Muscle of leg (tissue), 11 donors: ENCODE measurements around the gene UBR1. TPM values are rescaled to one million over a fixed set of nuclear protein-coding genes. Genes with fewer than 3 reads are reported as not detected.
"Not testable (repeated sequence)": the region's sequence is repeated elsewhere in the genome, so short reads cannot be mapped to it uniquely, and the experiment has no call there.

Experiments used
- DNase-seq: peaks from one replicate; pipeline ENCODE4 v3.0.0; 2013
- H3K27ac ChIP-seq: one replicate; pipeline ENCODE4 v1.5.1; 2013; ENCODE audit warnings: mild to moderate bottlenecking, low read length, control low read depth
- H3K27me3 ChIP-seq: one replicate; pipeline ENCODE4 v1.6.1; 2013; ENCODE audit warnings: low read length; ENCODE audit not compliant: control insufficient read depth, insufficient read depth
- H3K36me3 ChIP-seq: one replicate; pipeline ENCODE4 v1.6.1; 2013; ENCODE audit warnings: low read length; ENCODE audit not compliant: control insufficient read depth, insufficient read depth
- H3K4me1 ChIP-seq: one replicate; pipeline ENCODE4 v1.6.1; 2013; ENCODE audit warnings: low read length; ENCODE audit not compliant: control insufficient read depth, insufficient read depth
- H3K4me3 ChIP-seq: one replicate; pipeline ENCODE4 v1.5.1; 2013; ENCODE audit warnings: low read length, control low read depth
- H3K9me3 ChIP-seq: replicated peaks from 2 replicates; pipeline ENCODE4 v1.6.1; 2013; ENCODE audit warnings: low read depth, low read length; ENCODE audit not compliant: control insufficient read depth
- WGBS: methylation state at CpG from one replicate; pipeline ENCODE4 v1.1.5; 2013; ENCODE audit warnings: missing lambda C conversion rate; ENCODE audit not compliant: insufficient coverage; 5-methylcytosine and 5-hydroxymethylcytosine counted together
- polyA plus RNA-seq, 8 donors: library from polyadenylated mRNA; unstranded; fragments of 120-200 nt; gene quantifications; one replicate each; pipeline versions ENCODE4 v1.2.1 to v1.2.3, GENCODE V29; 2013; ENCODE audit warnings: inconsistent platforms in 1 of 8, low replicate concordance in 1 of 8; ENCODE audit not compliant: insufficient read length in 8 of 8, insufficient read depth in 1 of 8
- total RNA-seq: library from RNA; stranded (reverse); fragments of 120-200 nt; gene quantifications from one replicate; pipeline ENCODE4 v1.2.4, GENCODE V29; 2013

UBR1 gene
- total and polyA plus RNA-seq, 9 donors = 13.6 to 27.4 (median 19.8) TPM

DNA sequence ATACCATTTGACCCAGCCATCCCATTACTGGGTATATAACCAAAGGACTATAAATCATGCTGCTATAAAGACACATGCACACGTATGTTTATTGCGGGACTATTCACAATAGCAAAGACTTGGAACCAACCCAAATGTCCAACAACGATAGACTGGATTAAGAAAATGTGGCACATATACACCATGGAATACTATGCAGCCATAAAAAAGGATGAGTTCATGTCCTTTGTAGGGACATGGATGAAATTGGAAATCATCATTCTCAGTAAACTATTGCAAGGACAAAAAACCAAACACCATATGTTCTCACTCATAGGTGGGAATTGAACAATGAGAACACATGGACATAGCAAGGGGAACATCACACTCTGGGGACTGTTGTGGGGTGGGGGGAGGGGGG lies 156.9 kb downstream of the UBR1 start:
- DNase-seq, H3K27ac ChIP-seq, H3K27me3 ChIP-seq, H3K9me3 ChIP-seq, H3K4me1 ChIP-seq, H3K4me3 ChIP-seq: not testable (repeated sequence)
- H3K36me3 ChIP-seq = peaks cover 52% of the 10 kb centered on the region
- no CpG with 5 or more reads among the region's 3 CpGs for WGBS

DNA sequence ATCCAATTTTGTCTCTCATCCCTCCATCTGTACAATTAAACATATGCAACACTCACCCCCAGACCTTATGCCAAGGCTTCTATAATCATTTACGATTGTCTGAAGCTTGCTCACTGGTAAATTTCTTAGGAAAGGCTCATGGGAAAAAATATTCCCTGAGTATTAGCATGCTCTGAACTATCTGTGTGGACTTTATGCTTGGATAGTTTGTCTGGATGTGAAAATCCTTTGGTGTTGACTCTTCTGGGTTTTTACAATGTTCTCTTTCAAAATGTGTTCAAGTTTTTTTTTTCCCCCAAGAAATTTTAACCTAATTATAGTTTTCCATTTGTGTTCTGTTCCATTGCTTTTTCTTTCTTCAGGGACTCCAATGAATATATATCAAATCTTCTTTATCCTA lies 165.3 kb downstream of the UBR1 start:
- DNase-seq = no peak
- no peak overlapping the region for H3K27ac ChIP-seq
- no peaks in the 10 kb centered on the region for H3K4me1 ChIP-seq
- H3K27me3 ChIP-seq = no peaks in the 10 kb centered on the region
- H3K36me3 ChIP-seq = peaks cover 9% of the 10 kb centered on the region
- H3K9me3 ChIP-seq = no peaks in the 10 kb centered on the region
- no peak overlapping the region for H3K4me3 ChIP-seq
- no CpG with 5 or more reads among the region's 1 CpG for WGBS

DNA sequence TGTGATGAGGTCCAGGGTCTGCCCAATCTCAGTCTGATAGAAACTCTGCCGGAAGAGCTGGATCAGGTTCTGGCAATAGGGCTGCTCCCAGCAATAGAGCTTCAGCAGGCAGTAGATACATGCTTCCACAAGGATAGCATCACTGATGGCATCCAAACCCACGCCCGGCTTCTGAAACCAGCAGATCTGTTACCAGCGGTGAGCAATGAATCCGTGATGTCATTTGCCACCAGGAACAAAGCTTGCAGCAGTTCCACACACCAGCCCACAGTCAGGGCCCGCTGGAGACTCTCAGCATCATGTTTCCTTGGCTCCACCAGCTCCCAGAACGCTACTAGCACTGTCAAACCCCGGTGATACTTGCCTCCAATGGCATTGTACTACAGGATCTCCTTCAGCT lies 166.0 kb downstream of the UBR1 start:
- Histone ChIP-seq H3K36me3 (peaks cover 5% of the 10 kb centered on the region), H3K9me3 (no peaks in the 10 kb centered on the region), H3K4me1 (no peaks in the 10 kb centered on the region), H3K27ac (no peak overlapping the region), H3K4me3 (no peak overlapping the region), H3K27me3 (no peaks in the 10 kb centered on the region)
- 84% methylated on average over 8 of the region's 8 CpGs for WGBS
- no peak for DNase-seq

DNA sequence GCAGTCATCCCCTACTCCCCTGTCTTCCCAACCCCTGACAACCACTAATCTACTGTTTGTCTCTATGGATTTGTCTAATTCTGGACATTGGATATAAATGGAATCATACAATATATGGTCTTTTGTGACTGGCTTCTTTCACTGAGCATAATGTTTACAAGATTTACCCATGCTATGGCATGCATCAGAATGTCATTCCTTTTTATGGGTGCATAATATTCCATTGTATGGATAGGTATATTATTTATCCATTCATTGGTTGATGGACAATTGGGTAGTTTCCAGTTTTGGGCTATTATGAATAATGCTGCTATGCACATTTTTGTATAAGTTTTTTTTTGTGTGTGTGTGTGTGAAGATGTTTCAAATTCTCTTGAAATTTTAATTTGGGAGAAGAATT lies 168.7 kb downstream of the UBR1 start:
- Histone ChIP-seq H3K4me1 (no peaks in the 10 kb centered on the region), H3K36me3 (no peaks in the 10 kb centered on the region), H3K27ac (no peak overlapping the region), H3K9me3 (no peaks in the 10 kb centered on the region), H3K27me3 (no peaks in the 10 kb centered on the region), H3K4me3 (no peak overlapping the region)
- DNase-seq = no peak

DNA sequence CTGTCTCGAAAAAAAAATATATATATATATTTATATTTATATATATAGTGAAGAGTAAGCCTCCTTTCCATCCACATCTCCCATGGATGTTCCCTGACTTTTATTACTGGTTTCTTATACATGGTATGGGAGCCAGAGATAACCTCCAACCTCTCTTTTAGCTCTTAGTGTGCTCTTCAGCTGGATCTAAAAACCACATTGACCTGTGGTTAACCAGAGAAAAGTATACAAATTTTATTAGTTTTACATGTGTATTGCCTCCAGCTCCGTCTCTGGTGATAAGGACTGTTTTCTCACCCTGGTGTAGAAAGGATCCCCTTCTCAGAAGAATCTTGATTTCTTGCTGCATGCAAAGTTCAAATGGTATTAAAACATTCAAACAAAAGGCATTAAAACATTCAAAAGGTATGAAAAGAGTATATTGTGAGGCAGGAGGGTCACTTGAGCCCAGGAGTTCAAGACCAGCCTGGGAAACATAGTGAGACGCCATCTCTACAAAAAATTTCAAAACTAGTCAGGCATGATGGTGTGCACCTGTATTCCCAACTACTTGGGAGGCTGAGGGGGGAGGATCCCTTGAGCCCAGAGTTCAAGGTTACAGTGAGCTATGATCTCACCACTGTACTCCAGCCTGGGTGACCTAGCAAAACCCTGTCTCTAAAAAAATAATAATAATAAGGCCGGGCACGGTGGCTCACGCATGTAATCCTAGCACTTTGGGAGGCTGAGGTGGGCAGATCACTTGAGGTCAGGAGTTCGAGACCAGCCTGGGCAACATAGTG lies 171.8 kb downstream of the UBR1 start:
- Histone ChIP-seq H3K9me3 (no peaks in the 10 kb centered on the region), H3K27ac (no peak overlapping the region), H3K4me3 (no peak overlapping the region), H3K27me3 (no peaks in the 10 kb centered on the region), H3K36me3 (no peaks in the 10 kb centered on the region), H3K4me1 (no peaks in the 10 kb centered on the region)
- DNase-seq = no peak
- WGBS = 100% methylated on average over 2 of the region's 7 CpGs

GRCh38 chr15:42932833-42933515 lies 172.9 kb downstream of the UBR1 start:
- no peaks in the 10 kb centered on the region for H3K4me1 ChIP-seq
- H3K27me3 ChIP-seq = no peaks in the 10 kb centered on the region
- H3K4me3 ChIP-seq = no peak overlapping the region
- H3K27ac ChIP-seq = no peak overlapping the region
- no peaks in the 10 kb centered on the region for H3K36me3 ChIP-seq
- H3K9me3 ChIP-seq = no peaks in the 10 kb centered on the region
- WGBS = no CpG with 5 or more reads among the region's 2 CpGs
- DNase-seq = no peak

DNA sequence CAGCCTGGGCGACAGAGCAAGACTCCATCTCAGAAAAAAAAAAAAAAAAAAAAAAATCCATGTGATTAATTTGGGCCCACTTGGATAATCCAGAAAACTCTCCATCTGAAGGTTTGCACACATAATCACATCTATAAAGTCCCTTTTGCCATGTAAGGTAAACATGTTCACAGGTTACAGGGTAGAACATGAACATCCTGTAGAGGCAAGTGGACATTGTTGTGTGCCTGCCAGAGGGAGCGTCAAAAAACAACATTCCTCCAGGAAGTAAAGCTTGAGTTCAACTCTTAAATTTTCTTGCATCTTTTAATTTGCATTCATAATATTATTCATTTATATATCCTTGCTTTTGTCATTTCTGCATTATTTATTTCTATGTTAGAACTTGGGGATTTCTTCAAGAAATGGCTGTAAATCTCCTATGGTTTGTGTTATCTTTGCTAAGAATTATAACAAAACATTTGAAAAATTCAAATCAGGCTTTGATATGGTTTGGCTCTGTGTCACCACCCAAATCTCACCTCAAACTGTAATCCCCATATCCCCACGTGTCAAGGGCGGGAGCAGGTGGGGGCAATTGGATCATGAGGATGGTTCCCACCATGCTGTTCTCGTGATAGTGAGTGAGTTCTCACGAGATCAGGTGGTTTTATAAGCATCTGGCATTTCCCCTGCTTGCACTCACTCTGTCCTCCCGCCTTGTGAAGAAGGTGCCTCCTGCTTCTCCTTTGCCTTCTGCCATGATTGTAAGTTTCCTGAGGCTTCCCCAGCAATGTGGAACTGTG lies 173.9 kb downstream of the UBR1 start:
- Histone ChIP-seq H3K36me3 (no peaks in the 10 kb centered on the region), H3K9me3 (no peaks in the 10 kb centered on the region), H3K4me3 (no peak overlapping the region), H3K27me3 (no peaks in the 10 kb centered on the region), H3K4me1 (no peaks in the 10 kb centered on the region), H3K27ac (no peak overlapping the region)
- no peak for DNase-seq
- 83% methylated on average over 1 of the region's 7 CpGs for WGBS

DNA sequence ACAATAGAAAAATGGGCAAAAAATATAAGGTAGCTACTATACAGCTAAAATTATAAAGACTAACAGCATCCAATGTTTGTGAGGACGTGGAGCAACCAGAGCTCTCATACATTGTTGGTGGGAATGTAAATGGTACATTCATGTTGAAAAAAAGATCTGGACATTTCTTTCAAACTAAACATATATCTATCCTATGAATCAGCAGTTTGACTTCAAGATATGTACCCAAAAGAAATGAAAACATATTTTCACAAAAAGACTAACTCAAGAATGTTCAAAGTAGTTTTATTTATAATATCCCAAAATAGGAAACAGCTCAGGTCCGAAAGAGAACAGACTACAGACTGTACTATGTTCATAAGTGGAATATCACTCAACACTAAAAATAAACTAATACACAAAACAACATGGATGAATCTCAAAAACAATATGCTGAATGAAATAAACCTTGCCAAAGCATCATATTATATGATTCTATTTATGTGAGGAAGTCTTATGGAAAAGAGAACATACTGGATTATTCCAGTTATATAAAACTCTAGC lies 176.5 kb downstream of the UBR1 start:
- Histone ChIP-seq H3K27ac (no peak overlapping the region), H3K9me3 (no peaks in the 10 kb centered on the region), H3K4me1 (no peaks in the 10 kb centered on the region), H3K27me3 (no peaks in the 10 kb centered on the region), H3K36me3 (no peaks in the 10 kb centered on the region), H3K4me3 (no peak overlapping the region)
- no CpG with 5 or more reads among the region's 2 CpGs for WGBS
- no peak for DNase-seq

DNA sequence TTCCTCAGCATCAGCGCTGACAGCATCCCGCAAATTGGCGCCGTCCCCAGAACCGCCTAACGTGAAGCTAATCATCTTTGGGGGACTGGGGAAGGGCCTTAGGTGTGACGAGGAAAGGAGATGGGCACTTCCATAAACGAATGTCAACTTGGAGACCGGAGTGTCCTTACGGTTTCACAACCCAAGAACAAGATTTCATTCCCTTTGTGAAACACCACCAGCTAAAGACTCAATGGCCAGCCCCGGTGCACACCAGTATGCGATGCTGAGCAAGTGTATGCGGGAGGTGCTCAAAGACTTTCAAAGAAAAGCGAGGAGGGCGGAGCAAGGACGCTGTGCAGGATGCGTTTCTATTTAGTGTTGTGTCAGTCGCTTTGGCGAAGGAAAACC lies 184.5 kb downstream of the UBR1 start:
- 0% methylated on average over 2 of the region's 19 CpGs for WGBS
- Histone ChIP-seq H3K27me3 (no peaks in the 10 kb centered on the region), H3K4me1 (peaks cover 8% of the 10 kb centered on the region), H3K9me3 (no peaks in the 10 kb centered on the region), H3K27ac (peak overlapping the region; percentile 78), H3K36me3 (no peaks in the 10 kb centered on the region), H3K4me3 (peak overlapping the region; percentile 82)
- DNase-seq = no peak
